LHCN-M2 (cell line): ENCODE measurements around the gene HSPB9. TPM values are rescaled to one million over a fixed set of nuclear protein-coding genes. Genes with fewer than 3 reads are reported as not detected.

Experiments
- DNase-seq: peaks from one replicate; pipeline ENCODE4 v3.0.0-alpha.2; 2012; ENCODE audit warnings: low read depth
- total RNA-seq: library from RNA; depleted of rRNA; stranded (reverse); fragments of >200 nt; gene quantifications from 2 replicates; pipeline ENCODE4 v1.2.3, GENCODE V29; 2014

Gene HSPB9
- total RNA-seq, 1 experiment from 2014 or later = not detected

DNA sequence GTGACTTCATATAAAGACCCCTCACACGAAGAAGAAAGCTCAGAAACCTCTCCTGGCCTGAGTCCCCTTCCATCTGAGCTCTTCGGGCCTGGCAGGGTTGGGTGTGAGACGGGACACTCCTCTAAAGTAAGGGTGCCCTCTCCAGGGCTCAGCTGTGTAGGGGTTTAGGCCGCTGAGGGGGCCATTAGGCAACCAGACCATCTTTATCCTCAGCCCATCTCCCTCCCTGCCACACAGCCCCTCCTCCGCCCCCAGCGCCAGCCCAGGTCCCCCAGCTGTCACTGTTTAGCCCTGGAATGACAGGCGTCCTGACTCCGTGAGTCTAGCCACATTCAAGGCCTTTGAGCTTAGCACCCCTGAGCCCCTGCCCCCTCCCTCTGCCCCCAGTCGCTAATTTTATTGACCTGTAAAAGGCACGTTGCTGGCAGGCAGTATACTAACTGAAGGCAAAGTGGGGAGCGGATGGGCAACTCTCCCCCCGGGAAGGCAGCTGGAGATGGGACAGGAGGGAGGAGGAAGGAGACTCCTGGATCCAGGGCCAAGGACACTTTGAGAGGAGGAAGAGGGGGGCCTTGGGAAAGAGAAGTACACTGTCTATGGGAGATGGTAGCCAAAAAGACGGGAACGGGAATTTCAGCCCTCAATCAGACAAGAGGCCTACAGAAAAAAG is 23.7 kb upstream of the HSPB9 start:
- DNase-seq = no peak

GRCh38 chr17:42101513-42102292 is 20.9 kb upstream of the HSPB9 start:
- DNase-seq = peak; percentile 61

GRCh38 chr17:42103221-42103954 is 19.2 kb upstream of the HSPB9 start:
- no peak for DNase-seq

GRCh38 chr17:42104264-42104663 is 18.3 kb upstream of the HSPB9 start:
- no peak for DNase-seq

DNA sequence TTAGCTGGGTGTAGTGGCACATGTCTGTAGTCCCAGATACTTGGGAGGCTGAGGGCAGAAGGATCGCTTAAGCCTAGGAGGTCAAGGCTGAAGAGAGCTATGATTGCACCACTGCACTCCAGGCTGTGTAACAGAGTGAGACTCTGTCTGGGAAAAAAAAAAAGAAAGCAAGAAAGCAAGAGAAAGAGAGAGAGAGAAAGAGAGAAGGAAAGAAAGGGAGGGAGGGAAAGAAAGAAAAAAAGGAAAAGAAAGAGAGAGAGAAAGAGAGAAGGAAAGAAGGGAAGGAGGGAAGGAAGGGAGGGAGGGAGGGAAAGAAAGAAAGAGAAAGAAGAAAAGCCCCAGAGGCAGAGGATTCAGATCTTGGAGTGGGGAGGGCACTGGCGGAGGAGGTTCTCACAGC is 16.6 kb upstream of the HSPB9 start:
- DNase-seq = no peak

DNA sequence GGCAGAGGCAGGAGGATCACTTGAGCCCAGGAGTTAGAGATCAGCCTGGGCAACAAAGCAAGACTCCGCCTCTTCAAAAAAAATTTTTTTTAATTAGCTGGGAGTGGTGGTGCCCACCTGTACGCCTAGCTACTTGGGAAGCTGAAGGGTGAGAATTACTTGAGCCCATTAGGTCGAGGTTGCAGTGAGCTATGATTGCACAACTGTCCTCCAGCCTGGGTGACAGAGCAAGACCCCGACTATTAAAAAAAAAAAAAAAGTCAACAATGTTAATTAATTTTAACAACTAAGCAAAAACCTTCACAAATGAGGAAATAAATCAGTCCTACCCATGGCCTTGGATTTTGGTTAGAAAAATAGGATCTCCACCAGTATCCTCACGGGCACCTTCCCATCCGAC is 15.5 kb upstream of the HSPB9 start:
- DNase-seq = no peak

GRCh38 chr17:42107597-42108576 is 14.7 kb upstream of the HSPB9 start:
- no peak for DNase-seq

- DNase-seq = no peak
Observed at GRCh38 chr17:42109086-42109485, 13.5 kb upstream of the HSPB9 start.

DNA sequence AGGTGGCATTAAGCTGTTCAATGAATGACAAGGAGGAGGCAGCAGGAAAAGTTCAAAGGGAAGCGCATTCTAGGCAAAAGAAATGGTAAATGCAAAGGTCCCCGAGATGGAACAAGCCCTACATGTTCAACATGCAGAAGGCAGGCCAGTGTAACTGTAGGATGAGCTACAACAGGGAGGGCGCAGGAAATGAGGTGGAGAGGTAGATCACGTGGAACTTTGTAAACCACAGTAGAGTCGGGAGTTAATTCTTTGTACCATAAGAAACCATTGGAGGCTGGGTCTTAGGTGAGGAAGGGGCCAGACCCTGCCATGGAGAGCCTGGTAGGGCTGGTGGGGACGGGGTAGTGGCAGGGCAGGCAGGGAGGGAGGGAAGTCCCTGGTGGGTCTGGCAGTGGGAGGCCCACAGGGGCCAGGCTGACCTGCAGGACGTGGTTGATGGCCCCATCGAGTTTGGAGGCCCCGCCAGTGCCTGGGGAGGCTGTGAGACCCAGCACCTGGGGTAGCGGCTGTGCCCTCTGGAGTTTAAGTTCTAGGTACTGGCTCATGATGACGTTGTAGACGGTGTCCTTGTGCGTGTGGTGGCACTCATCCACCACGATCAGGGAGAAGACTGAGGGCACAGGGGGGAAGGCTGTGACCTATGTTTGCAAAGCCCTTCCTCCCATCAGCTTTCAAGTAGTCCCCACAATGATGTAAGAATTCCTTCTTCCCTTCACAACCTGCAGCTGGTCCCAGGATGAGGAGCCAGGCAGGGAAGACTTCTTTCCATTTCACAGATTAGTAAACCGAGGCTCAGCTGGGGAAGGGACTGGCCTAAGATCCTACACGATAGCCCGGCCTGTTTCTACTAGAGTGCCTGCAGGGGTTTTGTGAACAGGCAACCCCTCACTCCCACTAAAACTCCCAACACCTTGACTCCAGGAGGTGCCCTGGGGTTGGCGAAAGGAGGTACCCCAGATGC is 12.0 kb upstream of the HSPB9 start:
- no peak for DNase-seq

DNA sequence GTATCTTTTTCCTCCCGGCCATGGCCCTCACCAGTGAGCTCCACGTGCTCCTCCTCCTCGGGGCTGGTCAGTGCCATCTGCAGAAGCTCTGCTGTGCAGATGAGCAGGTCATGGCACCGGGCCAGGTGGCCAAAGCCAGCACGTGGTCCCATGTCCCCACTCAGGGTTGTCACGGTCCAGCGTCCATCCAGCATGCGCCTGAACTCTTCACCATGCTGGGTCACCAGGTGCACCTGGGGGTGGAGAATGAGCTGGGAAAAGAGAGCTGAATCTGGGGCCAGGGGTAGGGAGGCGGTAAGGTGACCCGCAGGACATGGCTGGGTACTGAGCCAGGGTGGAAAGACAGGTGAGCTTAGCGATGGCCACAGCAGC is 11.4 kb upstream of the HSPB9 start:
- no peak for DNase-seq

GRCh38 chr17:42111871-42112551 is 10.6 kb upstream of the HSPB9 start:
- peak; percentile 64 for DNase-seq

DNA sequence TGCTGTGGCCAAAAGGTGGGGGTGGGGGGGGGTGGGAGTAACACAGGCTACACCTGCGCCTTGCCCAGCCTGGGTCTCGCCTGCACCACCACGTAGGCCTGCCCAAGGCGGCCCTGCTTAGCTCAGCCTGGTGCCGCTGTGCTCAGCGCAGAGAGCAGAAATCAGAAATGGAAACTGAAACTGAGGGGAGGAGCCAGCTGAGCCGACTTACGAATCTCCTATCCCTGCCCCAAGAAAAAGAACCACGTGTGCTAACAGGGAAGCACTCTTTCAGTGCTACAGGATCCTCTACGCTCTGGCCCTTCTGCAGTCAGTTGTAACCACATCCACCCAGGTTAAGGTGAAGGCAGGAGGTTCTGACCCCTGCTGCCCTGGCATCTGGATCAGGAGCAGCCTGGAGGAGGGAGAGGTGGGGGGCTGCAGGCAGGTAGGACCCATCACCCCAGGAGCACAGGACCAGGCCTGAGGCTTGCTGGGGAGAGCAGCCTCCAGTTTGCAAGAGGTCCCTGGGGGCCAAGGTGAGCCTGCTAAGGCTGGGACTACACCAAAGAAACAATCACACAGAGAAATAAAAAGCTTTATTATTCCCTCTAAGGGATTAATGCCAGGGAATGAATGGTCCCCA is 9.9 kb upstream of the HSPB9 start, which contains the start of gene DHX58:
Gene DHX58, minus strand, starts transcription at position 163 of the 625 bp plus-strand sequence. CDS start 822 bp downstream, outside the sequence.
- peak; percentile 84 for DNase-seq

DNA sequence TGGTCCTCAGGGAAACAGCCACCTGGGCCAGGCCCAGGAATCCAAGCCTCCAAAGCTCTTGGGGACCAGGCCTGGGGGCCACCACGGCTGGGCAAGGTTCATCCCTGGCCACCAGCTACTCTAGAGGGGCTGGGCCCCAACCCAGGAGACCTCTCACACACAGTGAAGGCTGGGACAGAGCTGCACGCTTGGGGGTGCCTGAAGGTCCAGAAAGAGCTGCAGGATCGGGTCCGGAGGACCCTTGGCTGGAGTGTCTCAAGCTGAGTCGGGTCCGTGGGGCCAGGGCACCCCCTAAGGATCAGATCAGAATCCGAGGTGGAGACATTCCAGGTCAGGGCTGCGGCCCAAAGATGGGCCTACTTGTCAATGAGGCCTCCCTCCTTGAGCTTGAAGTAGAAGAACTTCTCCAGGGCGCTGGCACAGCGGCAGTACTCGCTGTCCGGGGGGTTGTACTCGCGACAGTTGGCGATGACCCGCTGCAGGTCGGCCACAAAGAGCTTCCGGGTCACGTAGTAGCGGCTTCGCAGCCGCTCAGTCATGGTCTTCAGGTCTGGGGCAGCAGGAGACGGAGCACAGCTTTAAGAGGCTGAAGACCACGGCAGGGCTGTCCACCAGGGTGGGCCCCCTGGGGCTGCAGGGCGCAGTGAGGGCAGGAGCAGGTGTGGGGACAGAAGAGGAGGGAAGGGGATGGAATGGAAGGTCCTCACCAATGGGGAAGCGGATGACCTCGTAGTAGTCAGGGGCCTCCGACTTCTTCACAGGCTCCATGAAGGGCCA is 9.1 kb upstream of the HSPB9 start:
- no peak for DNase-seq

GRCh38 chr17:42114118-42114517 is 8.5 kb upstream of the HSPB9 start:
- DNase-seq = no peak

DNA sequence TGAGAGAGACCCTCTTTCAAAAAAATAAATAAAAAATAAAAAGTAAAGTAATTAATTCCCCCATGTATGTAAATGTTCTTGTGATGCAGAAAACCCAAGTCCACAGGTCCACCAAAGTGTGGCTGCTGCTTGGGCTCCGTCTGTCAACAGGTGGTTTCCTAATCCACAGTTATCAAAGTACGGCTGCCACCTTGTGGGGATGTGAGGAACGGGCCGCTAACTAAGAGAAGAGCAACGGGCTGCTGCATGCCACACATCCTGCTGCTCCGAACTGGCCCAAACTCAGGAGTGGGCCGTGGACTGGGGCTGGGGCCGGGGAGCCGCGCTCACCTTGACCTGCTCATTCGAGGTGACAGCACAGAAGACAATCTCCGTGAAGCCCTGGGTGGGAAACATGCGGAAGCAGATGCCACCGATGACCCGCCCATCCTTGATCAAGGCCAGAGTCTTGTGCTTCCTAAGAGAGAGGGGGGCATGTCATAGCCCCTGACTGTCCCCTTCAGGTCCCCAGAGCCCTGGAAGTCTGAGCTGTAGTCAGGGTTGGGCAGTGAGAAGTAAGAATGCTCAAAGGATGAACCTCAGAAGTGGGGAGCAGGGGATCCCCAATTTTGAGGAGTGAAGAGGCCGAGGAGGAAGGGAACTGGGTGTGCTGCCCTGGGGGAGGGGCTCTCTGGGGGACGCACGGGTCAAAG is 5.8 kb upstream of the HSPB9 start:
- peak; percentile 76 for DNase-seq

- DNase-seq = no peak
Observed at GRCh38 chr17:42117397-42118125, 5.0 kb upstream of the HSPB9 start.

- DNase-seq = no peak
Observed at GRCh38 chr17:42118126-42118510, 4.5 kb upstream of the HSPB9 start.
